ENCODE results near the gene RPL5. TPM values are rescaled to one million over a fixed set of nuclear protein-coding genes. Genes with fewer than 3 reads are reported as not detected.
A peak's percentile ranks its signal among the peaks of the same experiment; 100 is the strongest.

Gene RPL5
- total and polyA plus RNA-seq, 10 donors = 725 to 3,739 (median 1,367) TPM

GRCh38 chr1:92840600-92840999 is 8.8 kb downstream of the RPL5 start:
- Histone ChIP-seq H3K9me3 (no peaks in the 10 kb centered on the region), H3K27ac (peak overlapping the region in 2 of 8 donors; percentile 9 to 29), H3K27me3 (replicated peaks in 1 of 7) (no peaks in the 10 kb centered on the region), H3K36me3 (peaks cover 0 to 99% (median 89%) of the 10 kb centered on the region in 6 donors), H3K4me3 (no peak overlapping the region), H3K4me1 (peaks cover 25 to 57% (median 51%) of the 10 kb centered on the region in 6 donors)
- intact Hi-C loops (cut with DNase I; ENCODE audit: low total_unique reads) = no loop called here
- 59 to 82% (median 67%) methylated on average over 5 of the region's 5 CpGs for WGBS, 5 donors
- DNase-seq = no peak
- TF ChIP-seq CTCF (IDR thresholded peaks at IDR 0.05 in 8 of 11, conservative IDR thresholded peaks at IDR 0.05 in 3 of 11) = no peak
- no peak for TF ChIP-seq POLR2AphosphoS5 (IDR thresholded peaks at IDR 0.05)
- TF ChIP-seq POLR2A (IDR thresholded peaks at IDR 0.05) = no peak

- no peaks in the 10 kb centered on the region for H3K9me3 ChIP-seq
- H3K27me3 ChIP-seq (replicated peaks in 1 of 7) = no peaks in the 10 kb centered on the region
- 89 to 96% (median 94%) methylated on average over 4 of the region's 4 CpGs for WGBS, 5 donors
- no peak for DNase-seq
- intact Hi-C loops (cut with DNase I; ENCODE audit: low total_unique reads) = no loop called here
- H3K4me3 ChIP-seq = no peak overlapping the region
- H3K36me3 ChIP-seq = peaks cover 0 to 92% (median 74%) of the 10 kb centered on the region in 6 donors
- peaks cover 21 to 40% (median 34%) of the 10 kb centered on the region in 6 donors for H3K4me1 ChIP-seq
- H3K27ac ChIP-seq = no peak overlapping the region
- no peak for TF ChIP-seq CTCF (IDR thresholded peaks at IDR 0.05 in 8 of 11, conservative IDR thresholded peaks at IDR 0.05 in 3 of 11)
Observed at GRCh38 chr1:92842082-92843045, 10.5 kb downstream of the RPL5 start.

GRCh38 chr1:92843046-92843423 is 11.2 kb downstream of the RPL5 start:
- no peak for TF ChIP-seq POLR2AphosphoS5 (IDR thresholded peaks at IDR 0.05)
- TF ChIP-seq POLR2A (IDR thresholded peaks at IDR 0.05) = no peak
- TF ChIP-seq CTCF (IDR thresholded peaks at IDR 0.05 in 8 of 11, conservative IDR thresholded peaks at IDR 0.05 in 3 of 11) = no peak
- 36 to 48% (median 41%) methylated on average over 2 of the region's 2 CpGs for WGBS, 5 donors
- Histone ChIP-seq H3K27me3 (replicated peaks in 1 of 7) (no peaks in the 10 kb centered on the region), H3K36me3 (peaks cover 0 to 85% (median 67%) of the 10 kb centered on the region in 6 donors), H3K9me3 (no peaks in the 10 kb centered on the region), H3K4me1 (peaks cover 15 to 33% (median 27%) of the 10 kb centered on the region in 6 donors), H3K4me3 (no peak overlapping the region), H3K27ac (no peak overlapping the region)
- intact Hi-C loops (cut with DNase I; ENCODE audit: low total_unique reads) = no loop called here
- DNase-seq = no peak

Measured in spleen (tissue), 11 donors.